GM18907 (cell line): ENCODE data around the gene DSCAML1.
"Not testable (repeated sequence)": the region's sequence is repeated elsewhere in the genome, so short reads cannot be mapped to it uniquely, and the experiment has no call there.

Experiments
- ATAC-seq: cut with Tn5 transposase; IDR thresholded peaks from one replicate; pipeline ENCODE4 v1.9.1; 2021; ENCODE audit warnings: mild to moderate bottlenecking, moderate library complexity; ENCODE audit not compliant: unreplicated experiment

DSCAML1 gene

GRCh38 chr11:117421041-117421440 lies 376.0 kb downstream of the DSCAML1 start:
- ATAC-seq = no peak

GRCh38 chr11:117420598-117420997 lies 376.4 kb downstream of the DSCAML1 start:
- no peak for ATAC-seq

GRCh38 chr11:117420143-117420485 lies 376.9 kb downstream of the DSCAML1 start:
- no peak for ATAC-seq

- ATAC-seq = no peak
Observed at GRCh38 chr11:117419482-117420142, 377.4 kb downstream of the DSCAML1 start.

- no peak for ATAC-seq
Observed at GRCh38 chr11:117418737-117419481, 378.1 kb downstream of the DSCAML1 start.

- ATAC-seq = no peak
Observed at GRCh38 chr11:117417856-117418255, 379.2 kb downstream of the DSCAML1 start.

GRCh38 chr11:117417342-117417741 lies 379.7 kb downstream of the DSCAML1 start:
- no peak for ATAC-seq

- ATAC-seq = no peak
Observed at GRCh38 chr11:117415358-117415896, 381.6 kb downstream of the DSCAML1 start.

GRCh38 chr11:117414724-117415123 lies 382.3 kb downstream of the DSCAML1 start:
- ATAC-seq = no peak

GRCh38 chr11:117413616-117414015 lies 383.4 kb downstream of the DSCAML1 start:
- ATAC-seq = no peak

- no peak for ATAC-seq
Observed at GRCh38 chr11:117412653-117413275, 384.3 kb downstream of the DSCAML1 start.

GRCh38 chr11:117412176-117412575 lies 384.8 kb downstream of the DSCAML1 start:
- no peak for ATAC-seq

GRCh38 chr11:117411736-117412135 lies 385.3 kb downstream of the DSCAML1 start:
- ATAC-seq = no peak

- ATAC-seq = no peak
Observed at GRCh38 chr11:117410861-117411710, 385.9 kb downstream of the DSCAML1 start.

- no peak for ATAC-seq
Observed at GRCh38 chr11:117410238-117410637, 386.8 kb downstream of the DSCAML1 start.

- ATAC-seq = no peak
Observed at GRCh38 chr11:117409511-117409910, 387.5 kb downstream of the DSCAML1 start.

- ATAC-seq = no peak
Observed at GRCh38 chr11:117408356-117408755, 388.7 kb downstream of the DSCAML1 start.

- ATAC-seq = no peak
Observed at GRCh38 chr11:117407016-117407415, 390.0 kb downstream of the DSCAML1 start.

- ATAC-seq = not testable (repeated sequence)
Observed at GRCh38 chr11:117405898-117406297, 391.1 kb downstream of the DSCAML1 start.

- not testable (repeated sequence) for ATAC-seq
Observed at GRCh38 chr11:117399100-117399840, 397.7 kb downstream of the DSCAML1 start.
